Measurements from ENCODE around the gene GCAT. TPM values are rescaled to one million over a fixed set of nuclear protein-coding genes. Genes with fewer than 3 reads are reported as not detected.

The GCAT gene
- polyA plus RNA-seq, 1 donor from 2014 or later = 13.0 TPM

- no peak for TF ChIP-seq CTCF (IDR thresholded peaks at IDR 0.05; ENCODE audit: poor library complexity, severe bottlenecking)
- TF ChIP-seq RAD21 (conservative IDR thresholded peaks at IDR 0.05) = no peak
- TF ChIP-seq EZH2 (IDR thresholded peaks at IDR 0.05; ENCODE audit: borderline replicate concordance, insufficient read depth, low read length, poor library complexity, severe bottlenecking) = no peak
- no peak for TF ChIP-seq SMC3 (conservative IDR thresholded peaks at IDR 0.05; ENCODE audit: poor library complexity)
- TF ChIP-seq MXI1 (conservative IDR thresholded peaks at IDR 0.05; ENCODE audit: poor library complexity, severe bottlenecking) = no peak
- no peak for TF ChIP-seq TAF1 (IDR thresholded peaks at IDR 0.05; ENCODE audit: low read depth)
- no peak for TF ChIP-seq REST (IDR thresholded peaks at IDR 0.05; ENCODE audit: borderline replicate concordance)
- no peak for TF ChIP-seq EP300 (conservative IDR thresholded peaks at IDR 0.05; ENCODE audit: poor library complexity, severe bottlenecking)
- TF ChIP-seq POLR2AphosphoS5 (IDR thresholded peaks at IDR 0.05) = no peak
- Histone ChIP-seq H3K27ac (ENCODE audit: low read length) (no peak overlapping the region), H3K9me3 (ENCODE audit: low read length) (no peaks in the 10 kb centered on the region), H3K9me2 (ENCODE audit: insufficient read depth, low read length) (no peaks in the 10 kb centered on the region), H3K4me3 (ENCODE audit: low read length) (no peak overlapping the region), H3K36me3 (ENCODE audit: insufficient read depth, low read length) (no peaks in the 10 kb centered on the region), H3K4me2 (ENCODE audit: low read length) (no peak overlapping the region), H3K9ac (ENCODE audit: low read length) (no peak overlapping the region), H3K27me3 (ENCODE audit: insufficient read depth, low read depth, low read length) (no peaks in the 10 kb centered on the region), H3F3A (ENCODE audit: insufficient read depth, low read length, poor library complexity, severe bottlenecking) (no peaks in the 10 kb centered on the region), H3K79me2 (replicated peaks; ENCODE audit: insufficient read depth, low read length) (no peaks in the 10 kb centered on the region), H4K20me1 (ENCODE audit: insufficient read depth) (no peaks in the 10 kb centered on the region), H2AFZ (ENCODE audit: low read depth, low read length) (no peak overlapping the region)
Measured at GRCh38 chr22:37768273-37768672, 39.5 kb upstream of the GCAT start.

GRCh38 chr22:37769056-37769455 is 38.7 kb upstream of the GCAT start:
- Histone ChIP-seq H3K27ac (ENCODE audit: low read length) (no peak overlapping the region), H3F3A (ENCODE audit: insufficient read depth, low read length, poor library complexity, severe bottlenecking) (no peaks in the 10 kb centered on the region), H3K9me2 (ENCODE audit: insufficient read depth, low read length) (no peaks in the 10 kb centered on the region), H3K79me2 (replicated peaks; ENCODE audit: insufficient read depth, low read length) (no peaks in the 10 kb centered on the region), H3K9ac (ENCODE audit: low read length) (no peak overlapping the region), H3K36me3 (ENCODE audit: insufficient read depth, low read length) (no peaks in the 10 kb centered on the region), H3K9me3 (ENCODE audit: low read length) (no peaks in the 10 kb centered on the region), H4K20me1 (ENCODE audit: insufficient read depth) (no peaks in the 10 kb centered on the region), H3K27me3 (ENCODE audit: insufficient read depth, low read depth, low read length) (no peaks in the 10 kb centered on the region), H3K4me2 (ENCODE audit: low read length) (no peak overlapping the region), H3K4me3 (ENCODE audit: low read length) (no peak overlapping the region), H2AFZ (ENCODE audit: low read depth, low read length) (no peak overlapping the region)
- TF ChIP-seq CTCF (IDR thresholded peaks at IDR 0.05; ENCODE audit: poor library complexity, severe bottlenecking) (no peak), MXI1 (conservative IDR thresholded peaks at IDR 0.05; ENCODE audit: poor library complexity, severe bottlenecking) (no peak), REST (IDR thresholded peaks at IDR 0.05; ENCODE audit: borderline replicate concordance) (no peak), POLR2AphosphoS5 (IDR thresholded peaks at IDR 0.05) (no peak), EP300 (conservative IDR thresholded peaks at IDR 0.05; ENCODE audit: poor library complexity, severe bottlenecking) (no peak), RAD21 (conservative IDR thresholded peaks at IDR 0.05) (no peak), TAF1 (IDR thresholded peaks at IDR 0.05; ENCODE audit: low read depth) (no peak), EZH2 (IDR thresholded peaks at IDR 0.05; ENCODE audit: borderline replicate concordance, insufficient read depth, low read length, poor library complexity, severe bottlenecking) (no peak), SMC3 (conservative IDR thresholded peaks at IDR 0.05; ENCODE audit: poor library complexity) (no peak)

Data from neural cell (in vitro differentiated cells).